HUES6 (cell line): ENCODE measurements around the gene METTL13.
A peak's percentile ranks its signal among the peaks of the same experiment; 100 is the strongest.

Experiments
- H3K27ac ChIP-seq: 2 replicates; pipeline ENCODE4 v1.7.0; 2013; ENCODE audit warnings: low read depth, mild to moderate bottlenecking, low read length, inconsistent platforms
- H3K27me3 ChIP-seq: 2 replicates; pipeline ENCODE4 v1.6.1; 2013; ENCODE audit warnings: low read length; ENCODE audit not compliant: control insufficient read depth, insufficient read depth
- H3K36me3 ChIP-seq: 2 replicates; pipeline ENCODE4 v1.6.1; 2013; ENCODE audit warnings: low read length; ENCODE audit not compliant: control insufficient read depth, insufficient read depth
- H3K4me1 ChIP-seq: 2 replicates; pipeline ENCODE4 v1.6.1; 2013; ENCODE audit warnings: low read length; ENCODE audit not compliant: control insufficient read depth, insufficient read depth
- H3K4me3 ChIP-seq: 2 replicates; pipeline ENCODE4 v1.5.1; 2013; ENCODE audit warnings: low read depth, low read length
- H3K9ac ChIP-seq: one replicate; pipeline ENCODE4 v1.6.1; 2013; ENCODE audit warnings: mild to moderate bottlenecking, low read length
- H3K9me3 ChIP-seq: 2 replicates; pipeline ENCODE4 v1.6.1; 2013; ENCODE audit warnings: low read depth, low read length; ENCODE audit not compliant: control insufficient read depth, insufficient read depth

The METTL13 gene

GRCh38 chr1:171833091-171833825 is 51.8 kb downstream of the METTL13 start:
- H3K27ac ChIP-seq: no peak overlapping the region
- H3K4me3 ChIP-seq: no peak overlapping the region
- H3K36me3 ChIP-seq: no peaks in the 10 kb centered on the region
- H3K9ac ChIP-seq: no peak overlapping the region
- no peaks in the 10 kb centered on the region for H3K27me3 ChIP-seq
- H3K9me3 ChIP-seq: no peaks in the 10 kb centered on the region
- no peaks in the 10 kb centered on the region for H3K4me1 ChIP-seq

- no peak overlapping the region for H3K4me3 ChIP-seq
- no peaks in the 10 kb centered on the region for H3K4me1 ChIP-seq
- no peaks in the 10 kb centered on the region for H3K9me3 ChIP-seq
- no peak overlapping the region for H3K27ac ChIP-seq
- peaks cover 4% of the 10 kb centered on the region; the same call in 1 of the 2 replicates for H3K27me3 ChIP-seq
- H3K36me3 ChIP-seq: no peaks in the 10 kb centered on the region
- H3K9ac ChIP-seq: no peak overlapping the region
These were observed 53.4 kb downstream of the METTL13 start for GRCh38 chr1:171834821-171835220.

GRCh38 chr1:171835891-171836290 is 54.4 kb downstream of the METTL13 start:
- Histone ChIP-seq H3K4me1 (peaks cover 3% of the 10 kb centered on the region; the same call in 1 of the 2 replicates), H3K27me3 (peaks cover 13% of the 10 kb centered on the region; the same call in 1 of the 2 replicates), H3K36me3 (no peaks in the 10 kb centered on the region), H3K27ac (no peak overlapping the region), H3K9me3 (no peaks in the 10 kb centered on the region), H3K9ac (no peak overlapping the region), H3K4me3 (no peak overlapping the region)

GRCh38 chr1:171841050-171841910 is 59.8 kb downstream of the METTL13 start, which contains the start of gene DNM3:
TSS of gene DNM3 (plus strand) at chr1:171841498. CDS start at chr1:171841657, 159 bp downstream.
- peak within 1 kb of the TSS; percentile 84 for H3K4me3 ChIP-seq
- H3K4me1 ChIP-seq: peaks cover 3% of the 10 kb centered on the region; the same call in 1 of the 2 replicates
- no peak within 1 kb of the TSS for H3K27ac ChIP-seq
- peak within 1 kb of the TSS; percentile 68 for H3K9ac ChIP-seq
- H3K36me3 ChIP-seq: no peaks in the 10 kb centered on the region
- no peaks in the 10 kb centered on the region for H3K9me3 ChIP-seq
- peaks cover 29% of the 10 kb centered on the region for H3K27me3 ChIP-seq

- Histone ChIP-seq H3K4me1 (peaks cover 3% of the 10 kb centered on the region; the same call in 1 of the 2 replicates), H3K27ac (no peak overlapping the region), H3K36me3 (no peaks in the 10 kb centered on the region), H3K9me3 (no peaks in the 10 kb centered on the region), H3K27me3 (peaks cover 29% of the 10 kb centered on the region), H3K9ac (no peak overlapping the region), H3K4me3 (peak overlapping the region; percentile 84)
These were observed 60.7 kb downstream of the METTL13 start for GRCh38 chr1:171841931-171842761.

GRCh38 chr1:171844381-171844780 is 62.9 kb downstream of the METTL13 start:
- H3K9ac ChIP-seq: no peak overlapping the region
- H3K27ac ChIP-seq: no peak overlapping the region
- H3K4me3 ChIP-seq: no peak overlapping the region
- H3K36me3 ChIP-seq: no peaks in the 10 kb centered on the region
- H3K9me3 ChIP-seq: no peaks in the 10 kb centered on the region
- peaks cover 29% of the 10 kb centered on the region for H3K27me3 ChIP-seq
- peaks cover 3% of the 10 kb centered on the region; the same call in 1 of the 2 replicates for H3K4me1 ChIP-seq

- H3K4me1 ChIP-seq: no peaks in the 10 kb centered on the region
- no peaks in the 10 kb centered on the region for H3K36me3 ChIP-seq
- no peak overlapping the region for H3K27ac ChIP-seq
- no peak overlapping the region for H3K9ac ChIP-seq
- H3K9me3 ChIP-seq: no peaks in the 10 kb centered on the region
- peaks cover 16% of the 10 kb centered on the region for H3K27me3 ChIP-seq
- H3K4me3 ChIP-seq: no peak overlapping the region
These were observed 64.5 kb downstream of the METTL13 start for GRCh38 chr1:171845998-171846397.
